Neural progenitor cell (in vitro differentiated cells): ENCODE data around the gene CCDC85C.

Experiments used
- EZH2 ChIP-seq: fragments of 200-600 bp; sonication (generic); IDR thresholded peaks from 2 replicates; pipeline ENCODE4 v1.6.1; 2017; ENCODE audit warnings: antibody characterized with exemption, mild to moderate bottlenecking, moderate library complexity
- TF ChIP-seq, protein P1 (sequence below): fragments of 200-600 bp; sonication (generic); IDR thresholded peaks from 2 replicates; pipeline ENCODE4 v1.5.1; 2017; ENCODE audit warnings: antibody characterized with exemption, mild to moderate bottlenecking

DNA sequence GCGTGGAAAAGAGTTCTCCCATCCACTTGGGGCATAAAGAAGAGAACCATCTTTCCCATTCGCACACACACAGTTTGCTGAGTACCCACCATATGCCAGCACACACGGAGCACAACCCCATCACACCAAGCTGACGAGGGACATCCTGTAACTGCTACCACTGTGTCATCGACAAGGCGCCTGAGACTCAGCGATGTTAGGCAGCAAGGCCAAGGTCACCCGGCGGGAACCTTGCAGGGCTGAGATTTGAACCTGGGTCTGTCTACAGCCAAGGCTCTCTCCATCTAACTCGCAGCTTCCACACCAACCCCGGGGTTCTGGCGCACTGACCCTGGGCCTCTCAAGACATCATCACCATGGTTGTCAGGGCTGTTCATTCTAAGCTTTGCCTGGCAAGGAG is 60.0 kb downstream of the CCDC85C start:
- TF ChIP-seq, protein P1, sequence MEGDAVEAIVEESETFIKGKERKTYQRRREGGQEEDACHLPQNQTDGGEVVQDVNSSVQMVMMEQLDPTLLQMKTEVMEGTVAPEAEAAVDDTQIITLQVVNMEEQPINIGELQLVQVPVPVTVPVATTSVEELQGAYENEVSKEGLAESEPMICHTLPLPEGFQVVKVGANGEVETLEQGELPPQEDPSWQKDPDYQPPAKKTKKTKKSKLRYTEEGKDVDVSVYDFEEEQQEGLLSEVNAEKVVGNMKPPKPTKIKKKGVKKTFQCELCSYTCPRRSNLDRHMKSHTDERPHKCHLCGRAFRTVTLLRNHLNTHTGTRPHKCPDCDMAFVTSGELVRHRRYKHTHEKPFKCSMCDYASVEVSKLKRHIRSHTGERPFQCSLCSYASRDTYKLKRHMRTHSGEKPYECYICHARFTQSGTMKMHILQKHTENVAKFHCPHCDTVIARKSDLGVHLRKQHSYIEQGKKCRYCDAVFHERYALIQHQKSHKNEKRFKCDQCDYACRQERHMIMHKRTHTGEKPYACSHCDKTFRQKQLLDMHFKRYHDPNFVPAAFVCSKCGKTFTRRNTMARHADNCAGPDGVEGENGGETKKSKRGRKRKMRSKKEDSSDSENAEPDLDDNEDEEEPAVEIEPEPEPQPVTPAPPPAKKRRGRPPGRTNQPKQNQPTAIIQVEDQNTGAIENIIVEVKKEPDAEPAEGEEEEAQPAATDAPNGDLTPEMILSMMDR = no peak
- no peak for TF ChIP-seq EZH2
